MM.1S (cell line): ENCODE results near the gene CCDC148.
"Not testable (repeated sequence)": the region's sequence is repeated elsewhere in the genome, so short reads cannot be mapped to it uniquely, and the experiment has no call there.

ENCODE experiments used
- DNase-seq: peaks from one replicate; pipeline ENCODE4 v3.0.0-alpha.2; 2015
- H2AFZ ChIP-seq: fragments of 300-600 bp; sonication (generic); 2 replicates; pipeline ENCODE4 v1.6.0; 2016; ENCODE audit warnings: antibody characterized with exemption, low read length
- H3F3A ChIP-seq: fragments of 300-600 bp; sonication (generic); 2 replicates; pipeline ENCODE4 v1.6.1; 2016; ENCODE audit warnings: mild to moderate bottlenecking, antibody characterized with exemption, low read length, moderate library complexity, mixed read lengths; ENCODE audit not compliant: insufficient read depth
- H3K27ac ChIP-seq: fragments of 300-600 bp; sonication (generic); 2 replicates; pipeline ENCODE4 v1.5.1; 2016; ENCODE audit warnings: mild to moderate bottlenecking, low read length
- H3K27me3 ChIP-seq: fragments of 300-600 bp; sonication (generic); replicated peaks from 2 replicates; pipeline ENCODE4 v1.6.0; 2016; ENCODE audit warnings: low read length; ENCODE audit not compliant: insufficient read depth
- H3K36me3 ChIP-seq: fragments of 300-600 bp; sonication (generic); replicated peaks from 2 replicates; pipeline ENCODE4 v1.6.1; 2016; ENCODE audit warnings: mild to moderate bottlenecking, low read length, mixed read lengths; ENCODE audit not compliant: insufficient read depth
- H3K4me1 ChIP-seq: fragments of 300-600 bp; sonication (generic); 2 replicates; pipeline ENCODE4 v1.6.1; 2016; ENCODE audit warnings: low read length, mixed read lengths
- H3K4me2 ChIP-seq: fragments of 300-600 bp; sonication (generic); 2 replicates; pipeline ENCODE4 v1.6.0; 2016; ENCODE audit warnings: low read depth, low read length
- H3K4me3 ChIP-seq: fragments of 300-600 bp; sonication (generic); 2 replicates; pipeline ENCODE4 v1.5.1; 2016; ENCODE audit warnings: low read length, mixed read lengths
- H3K79me2 ChIP-seq: fragments of 300-600 bp; sonication (generic); 2 replicates; pipeline ENCODE4 v1.6.1; 2016; ENCODE audit warnings: mixed run types, low read length, mixed read lengths
- H3K9ac ChIP-seq: fragments of 300-600 bp; sonication (generic); 2 replicates; pipeline ENCODE4 v1.6.1; 2016; ENCODE audit warnings: low read length, mixed read lengths
- H3K9me2 ChIP-seq: fragments of 300-600 bp; sonication (generic); replicated peaks from 2 replicates; pipeline ENCODE4 v1.6.1; 2016; ENCODE audit warnings: mild to moderate bottlenecking, low read length, mixed read lengths; ENCODE audit not compliant: insufficient read depth
- H3K9me3 ChIP-seq: fragments of 300-600 bp; sonication (generic); replicated peaks from 2 replicates; pipeline ENCODE4 v1.6.1; 2016; ENCODE audit warnings: mild to moderate bottlenecking, low read length, mixed read lengths; ENCODE audit not compliant: insufficient read depth
- H4K20me1 ChIP-seq: fragments of 300-600 bp; sonication (generic); 2 replicates; pipeline ENCODE4 v1.6.1; 2016; ENCODE audit warnings: mild to moderate bottlenecking, low read length, moderate library complexity, mixed read lengths; ENCODE audit not compliant: insufficient read depth
- CTCF ChIP-seq: fragments of 300-600 bp; sonication (generic); IDR thresholded peaks from 2 replicates; pipeline ENCODE4 v1.5.1; 2016; ENCODE audit warnings: antibody characterized with exemption, low read length, mixed read lengths
- EZH2 ChIP-seq: fragments of 300-600 bp; sonication (generic); optimal IDR thresholded peaks from 2 replicates; pipeline ENCODE3; 2017; ENCODE audit warnings: low read depth, mild to moderate bottlenecking, antibody characterized with exemption, low read length, mixed read lengths
- EZH2phosphoT487 ChIP-seq: fragments of 300-600 bp; sonication (generic); IDR thresholded peaks from 2 replicates; pipeline ENCODE4 v1.6.1; 2018; ENCODE audit warnings: antibody characterized with exemption, low read length

The CCDC148 gene

GRCh38 chr2:158473719-158474392, 17.3 kb upstream of the CCDC148 start:
- Histone ChIP-seq H2AFZ (no peak overlapping the region), H3K4me1 (peaks cover 15% of the 10 kb centered on the region), H3K9me3 (no peaks in the 10 kb centered on the region), H3K27me3 (no peaks in the 10 kb centered on the region), H4K20me1 (no peaks in the 10 kb centered on the region), H3F3A (no peaks in the 10 kb centered on the region), H3K9ac (no peak overlapping the region), H3K9me2 (no peaks in the 10 kb centered on the region), H3K79me2 (peaks cover 3% of the 10 kb centered on the region), H3K4me2 (no peak overlapping the region), H3K4me3 (no peak overlapping the region), H3K36me3 (no peaks in the 10 kb centered on the region; the same call in 1 of the 2 replicates), H3K27ac (no peak overlapping the region)
- no peak for TF ChIP-seq EZH2
- TF ChIP-seq EZH2phosphoT487 = no peak
- no peak for TF ChIP-seq CTCF
- no peak for DNase-seq

GRCh38 chr2:158473300-158473699, 16.7 kb upstream of the CCDC148 start:
- not testable (repeated sequence) for H3K9ac ChIP-seq, H3K36me3 ChIP-seq, H4K20me1 ChIP-seq, H3K4me2 ChIP-seq, H3K27ac ChIP-seq, H3F3A ChIP-seq, H3K9me3 ChIP-seq, H3K4me3 ChIP-seq, H3K79me2 ChIP-seq, DNase-seq, H2AFZ ChIP-seq, H3K9me2 ChIP-seq, H3K27me3 ChIP-seq
- H3K4me1 ChIP-seq = peaks cover 15% of the 10 kb centered on the region

- H3K9me3 ChIP-seq, DNase-seq, H3K4me3 ChIP-seq, H3F3A ChIP-seq, H3K4me2 ChIP-seq, H3K9me2 ChIP-seq, H3K27ac ChIP-seq, H3K79me2 ChIP-seq, H4K20me1 ChIP-seq, H3K36me3 ChIP-seq, H3K9ac ChIP-seq, H2AFZ ChIP-seq, H3K27me3 ChIP-seq: not testable (repeated sequence)
- peaks cover 10% of the 10 kb centered on the region for H3K4me1 ChIP-seq
These were observed 16.3 kb upstream of the CCDC148 start for GRCh38 chr2:158472829-158473228.

- Histone ChIP-seq H3K27me3 (no peaks in the 10 kb centered on the region), H3K9ac (no peak overlapping the region), H2AFZ (no peak overlapping the region), H3K9me3 (no peaks in the 10 kb centered on the region), H4K20me1 (no peaks in the 10 kb centered on the region), H3F3A (no peaks in the 10 kb centered on the region), H3K27ac (no peak overlapping the region), H3K36me3 (no peaks in the 10 kb centered on the region), H3K9me2 (no peaks in the 10 kb centered on the region), H3K79me2 (peaks cover 58% of the 10 kb centered on the region), H3K4me3 (no peak overlapping the region), H3K4me1 (no peaks in the 10 kb centered on the region), H3K4me2 (no peak overlapping the region)
- no peak for DNase-seq
- no peak for TF ChIP-seq EZH2
- TF ChIP-seq EZH2phosphoT487 = no peak
- no peak for TF ChIP-seq CTCF
These were observed 10.7 kb upstream of the CCDC148 start for GRCh38 chr2:158467248-158467647.
